GM12878 (cell line): ENCODE measurements around the gene GREB1. TPM values are rescaled to one million over a fixed set of nuclear protein-coding genes. Genes with fewer than 3 reads are reported as not detected.

Experiments
- ATAC-seq: fragments of 200-7000 bp; cut with Tn5 transposase; 3 replicates; pipeline ENCODE4 v1.9.1; 2020; ENCODE audit warnings: mild to moderate bottlenecking, moderate library complexity
- BruUV-seq: library from RNA; stranded (reverse); fragments of 400-500 nt; replicated peaks from 2 replicates; lab custom pipeline; 2021; lab: Mats Ljungman, UMichigan
- CTCF ChIA-PET: fragments of 300-600 bp; sonication (Branson Sonifier 250); formaldehyde crosslinking; extraction: SDS; loops from one replicate; lab custom pipeline; 2021; ENCODE audit warnings: inconsistent platforms; lab: Yijun Ruan, JAX
- POLR2A ChIA-PET: fragments of 350-600 bp; formaldehyde crosslinking; extraction: SDS; loops from one replicate; lab custom pipeline; 2021; ENCODE audit warnings: inconsistent platforms; lab: Charles Lee
- RAD21 ChIA-PET: fragments of 300-600 bp; sonication (Branson Sonifier 250); formaldehyde crosslinking; loops from one replicate; lab custom pipeline; 2023; ENCODE audit warnings: antibody characterized with exemption; ENCODE audit not compliant: unreplicated experiment; lab: Charles Lee
- SMC1A ChIA-PET: fragments of 300-600 bp; sonication (Branson Sonifier 250); formaldehyde crosslinking; loops from one replicate; lab custom pipeline; 2023; ENCODE audit not compliant: unreplicated experiment, uncharacterized antibody; lab: Charles Lee
- DNase-seq: peaks from one replicate; pipeline ENCODE4 v3.0.0-alpha.2; 2011; ENCODE audit warnings: low read depth, low spot score
- FAIRE-seq: peaks from 3 replicates; lab custom pipeline; 2011; peaks lifted over from hg19 to GRCh38; lab: Jason Lieb, UNC
- H2AFZ ChIP-seq: 2 replicates; pipeline ENCODE4 v1.6.0; 2011; ENCODE audit warnings: low read depth, low read length, control low read depth; ENCODE audit not compliant: control insufficient read depth
- H3K27ac ChIP-seq: 2 replicates; pipeline ENCODE4 v1.5.1; 2011; ENCODE audit warnings: control low read depth; ENCODE audit not compliant: control insufficient read depth, insufficient read depth
- H3K27me3 ChIP-seq, 2 experiments: replicated peaks in 1 of 2; 2 replicates each; pipeline versions ENCODE4 v1.6.0 to v1.6.1; 2011; ENCODE audit warnings: low read length in 1 of 2; ENCODE audit not compliant: control insufficient read depth in 2 of 2, insufficient read depth in 2 of 2
- H3K36me3 ChIP-seq, 2 experiments: 2 replicates each; pipeline ENCODE4 v1.5.1; 2011; ENCODE audit warnings: low read length in 1 of 2; ENCODE audit not compliant: control insufficient read depth in 2 of 2, insufficient read depth in 2 of 2
- H3K4me1 ChIP-seq: 2 replicates; pipeline ENCODE4 v1.6.1; 2011; ENCODE audit warnings: mild to moderate bottlenecking, low read length, moderate library complexity, mixed read lengths; ENCODE audit not compliant: control insufficient read depth, insufficient read depth
- H3K4me2 ChIP-seq: 2 replicates; pipeline ENCODE4 v1.6.0; 2011; ENCODE audit warnings: control low read depth; ENCODE audit not compliant: control insufficient read depth, insufficient read depth
- H3K4me3 ChIP-seq: fragments of 200-600 bp; sonication (generic); 2 replicates; pipeline ENCODE4 v1.5.1; 2016
- H3K79me2 ChIP-seq: 2 replicates; pipeline ENCODE4 v1.6.0; 2011; ENCODE audit warnings: low read length; ENCODE audit not compliant: control insufficient read depth, insufficient read depth
- H3K9ac ChIP-seq: 2 replicates; pipeline ENCODE4 v1.8.0; 2011; ENCODE audit warnings: low read length, control low read depth, mixed read lengths; ENCODE audit not compliant: control insufficient read depth, insufficient read depth
- H3K9me3 ChIP-seq: replicated peaks from 3 replicates; pipeline ENCODE4 v1.5.1; 2011; ENCODE audit warnings: mild to moderate bottlenecking, low read length; ENCODE audit not compliant: control insufficient read depth, insufficient read depth
- H4K20me1 ChIP-seq: 2 replicates; pipeline ENCODE4 v1.6.0; 2011; ENCODE audit not compliant: control insufficient read depth, insufficient read depth
- ATF7 ChIP-seq: fragments of 450-650 bp; IDR thresholded peaks from 2 replicates; pipeline ENCODE4 v1.6.1; 2016; ENCODE audit warnings: low read depth, mild to moderate bottlenecking
- BRCA1 ChIP-seq: IDR thresholded peaks from 2 replicates; pipeline ENCODE4 v1.6.1; 2011; ENCODE audit warnings: low read depth, low read length, improper control_type of control experiment
- HDAC6 ChIP-seq: fragments of 200-600 bp; sonication (generic); IDR thresholded peaks from one replicate; pipeline ENCODE4 v1.8.0; 2017; ENCODE audit warnings: antibody characterized with exemption; ENCODE audit not compliant: unreplicated experiment
- IKZF1 ChIP-seq: fragments of 450-650 bp; conservative IDR thresholded peaks from 2 replicates; pipeline ENCODE4 v1.6.1; 2017; ENCODE audit warnings: antibody characterized with exemption, mild to moderate bottlenecking
- PML ChIP-seq: IDR thresholded peaks from 2 replicates; pipeline ENCODE4 v1.6.1; 2012; ENCODE audit warnings: low read length, inconsistent platforms
- WGBS: methylation state at CpG from one replicate; pipeline ENCODE4 v1.1.6; 2016; ENCODE audit warnings: low lambda C conversion rate; ENCODE audit not compliant: insufficient replicate concordance, insufficient coverage; ENCODE audit errors: missing lambda C conversion rate; 5-methylcytosine and 5-hydroxymethylcytosine counted together
- in situ Hi-C: fragments of 300-500 bp; cut with MboI; formaldehyde crosslinking; loops from 9 replicates; pipeline ENCODE4 v1.14.3; 2018; ENCODE audit warnings: mixed read lengths
- intact Hi-C: fragments of 100-400 bp; cut with micrococcal nuclease; formaldehyde crosslinking; loops from one replicate; pipeline ENCODE4 v1.14.2; 2022; ENCODE audit not compliant: unreplicated experiment
- polyA plus RNA-seq, 11 experiments: library from polyadenylated mRNA; depleted of rRNA in 4 of 11; unstranded in 6 of 11; stranded (reverse) in 5 of 11; fragments of >200 nt; fragmentation: Nextera tagmentation in 4 of 11; fragmentation: Illumina TruSeq in 1 of 11; extraction: Ambion mirVana in 4 of 11; extraction: Trizol in 1 of 11; gene quantifications; 1 replicate in 1 of 11; 2 replicates in 10 of 11; pipeline versions ENCODE4 v1.2.1 to v1.2.3, GENCODE V29; 2011 to 2016; ENCODE audit warnings: inconsistent platforms in 2 of 11, missing spikeins in 2 of 11, low read depth in 1 of 11
- total RNA-seq, 4 experiments: library from RNA; depleted of rRNA in 3 of 4; stranded (reverse); fragments of >200 nt in 3 of 4; fragmentation: Illumina TruSeq in 1 of 4; extraction: Trizol in 1 of 4; gene quantifications; 2 replicates each; pipeline versions ENCODE4 v1.2.1 to v1.2.3, GENCODE V29; 2013 to 2021
- TF ChIP-seq, protein P1 (sequence below): fragments of 450-650 bp; formaldehyde crosslinking; IDR thresholded peaks from 2 replicates; pipeline ENCODE4 v1.4.0; 2022; ENCODE audit warnings: mild to moderate bottlenecking, moderate library complexity

The GREB1 gene
- total and polyA plus RNA-seq, 10 of the 15 experiments (the other 5 are each of a cell fraction or from before 2014, with no cell fraction given), result 0.09 to 2.1 (median 0.37) TPM; not detected in 1

DNA sequence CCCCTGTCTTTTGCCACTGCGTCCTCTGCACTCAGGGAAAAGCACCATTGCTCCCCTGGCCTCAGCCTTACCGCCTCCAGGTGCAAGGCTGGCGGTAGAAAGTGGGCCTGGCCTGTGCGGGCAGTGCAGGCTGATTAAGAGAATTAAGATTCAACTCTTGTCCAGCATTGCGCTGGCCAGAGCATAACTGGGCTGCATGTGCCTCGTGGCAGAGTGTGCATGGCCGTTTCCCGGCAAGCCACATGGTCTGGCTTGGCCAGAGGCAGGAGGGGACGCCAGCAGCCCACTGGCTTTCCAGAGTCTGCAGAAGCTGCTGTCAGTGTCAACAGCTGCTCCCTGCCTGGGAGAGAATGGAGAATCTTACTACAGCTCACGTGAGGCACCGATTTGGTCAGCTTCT, 123.8 kb downstream of the GREB1 start:
- intact Hi-C loops (no loop called here), in situ Hi-C loops (no loop called here)
- Histone ChIP-seq H4K20me1 (no peaks in the 10 kb centered on the region), H3K4me1 (no peaks in the 10 kb centered on the region), H3K4me3 (no peak overlapping the region), H3K9ac (no peak overlapping the region), H3K4me2 (no peak overlapping the region), H3K9me3 (no peaks in the 10 kb centered on the region), H3K27ac (no peak overlapping the region), H3K36me3 (no peaks in the 10 kb centered on the region), H3K79me2 (no peaks in the 10 kb centered on the region), H2AFZ (no peak overlapping the region), H3K27me3 (no peaks in the 10 kb centered on the region)
- ChIA-PET RAD21 (no interaction called here), POLR2A (no interaction called here), SMC1A (no interaction called here), CTCF (no interaction called here)
- no peak for FAIRE-seq
- WGBS, result 43% methylated on average over 11 of the region's 11 CpGs
- no peak for DNase-seq
- BruUV-seq, result no TSS peak
- no peak for ATAC-seq
- no peak for TF ChIP-seq IKZF1
- TF ChIP-seq PML, result no peak
- no peak for TF ChIP-seq HDAC6
- no peak for TF ChIP-seq BRCA1
- TF ChIP-seq ATF7, result no peak
- TF ChIP-seq, protein P1, sequence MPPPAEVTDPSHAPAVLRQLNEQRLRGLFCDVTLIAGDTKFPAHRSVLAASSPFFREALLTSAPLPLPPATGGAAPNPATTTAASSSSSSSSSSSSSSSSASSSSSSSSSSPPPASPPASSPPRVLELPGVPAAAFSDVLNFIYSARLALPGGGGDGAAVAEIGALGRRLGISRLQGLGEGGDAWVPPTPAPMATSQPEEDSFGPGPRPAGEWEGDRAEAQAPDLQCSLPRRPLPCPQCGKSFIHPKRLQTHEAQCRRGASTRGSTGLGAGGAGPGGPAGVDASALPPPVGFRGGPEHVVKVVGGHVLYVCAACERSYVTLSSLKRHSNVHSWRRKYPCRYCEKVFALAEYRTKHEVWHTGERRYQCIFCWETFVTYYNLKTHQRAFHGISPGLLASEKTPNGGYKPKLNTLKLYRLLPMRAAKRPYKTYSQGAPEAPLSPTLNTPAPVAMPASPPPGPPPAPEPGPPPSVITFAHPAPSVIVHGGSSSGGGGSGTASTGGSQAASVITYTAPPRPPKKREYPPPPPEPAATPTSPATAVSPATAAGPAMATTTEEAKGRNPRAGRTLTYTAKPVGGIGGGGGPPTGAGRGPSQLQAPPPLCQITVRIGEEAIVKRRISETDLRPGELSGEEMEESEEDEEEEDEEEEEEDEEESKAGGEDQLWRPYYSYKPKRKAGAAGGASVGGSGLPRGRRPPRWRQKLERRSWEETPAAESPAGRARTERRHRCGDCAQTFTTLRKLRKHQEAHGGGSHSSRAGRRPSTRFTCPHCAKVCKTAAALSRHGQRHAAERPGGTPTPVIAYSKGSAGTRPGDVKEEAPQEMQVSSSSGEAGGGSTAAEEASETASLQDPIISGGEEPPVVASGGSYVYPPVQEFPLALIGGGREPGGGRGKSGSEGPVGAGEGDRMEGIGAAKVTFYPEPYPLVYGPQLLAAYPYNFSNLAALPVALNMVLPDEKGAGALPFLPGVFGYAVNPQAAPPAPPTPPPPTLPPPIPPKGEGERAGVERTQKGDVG (CRISPR knock-in tag), result no peak
